Posterior cingulate gyrus (tissue), 11 donors: ENCODE results near the gene IL25.

Source experiments
- DNase-seq, 10 donors: peaks; one replicate each; pipeline versions ENCODE4 v3.0.0 to v3.0.0-alpha.2; 2020 to 2021; ENCODE audit warnings: mixed read lengths in 3 of 10
- intact Hi-C: fragments of 100-400 bp; cut with DNase I; formaldehyde crosslinking; loops from one replicate; pipeline ENCODE4 v1.15.1; 2023

Gene IL25

DNA sequence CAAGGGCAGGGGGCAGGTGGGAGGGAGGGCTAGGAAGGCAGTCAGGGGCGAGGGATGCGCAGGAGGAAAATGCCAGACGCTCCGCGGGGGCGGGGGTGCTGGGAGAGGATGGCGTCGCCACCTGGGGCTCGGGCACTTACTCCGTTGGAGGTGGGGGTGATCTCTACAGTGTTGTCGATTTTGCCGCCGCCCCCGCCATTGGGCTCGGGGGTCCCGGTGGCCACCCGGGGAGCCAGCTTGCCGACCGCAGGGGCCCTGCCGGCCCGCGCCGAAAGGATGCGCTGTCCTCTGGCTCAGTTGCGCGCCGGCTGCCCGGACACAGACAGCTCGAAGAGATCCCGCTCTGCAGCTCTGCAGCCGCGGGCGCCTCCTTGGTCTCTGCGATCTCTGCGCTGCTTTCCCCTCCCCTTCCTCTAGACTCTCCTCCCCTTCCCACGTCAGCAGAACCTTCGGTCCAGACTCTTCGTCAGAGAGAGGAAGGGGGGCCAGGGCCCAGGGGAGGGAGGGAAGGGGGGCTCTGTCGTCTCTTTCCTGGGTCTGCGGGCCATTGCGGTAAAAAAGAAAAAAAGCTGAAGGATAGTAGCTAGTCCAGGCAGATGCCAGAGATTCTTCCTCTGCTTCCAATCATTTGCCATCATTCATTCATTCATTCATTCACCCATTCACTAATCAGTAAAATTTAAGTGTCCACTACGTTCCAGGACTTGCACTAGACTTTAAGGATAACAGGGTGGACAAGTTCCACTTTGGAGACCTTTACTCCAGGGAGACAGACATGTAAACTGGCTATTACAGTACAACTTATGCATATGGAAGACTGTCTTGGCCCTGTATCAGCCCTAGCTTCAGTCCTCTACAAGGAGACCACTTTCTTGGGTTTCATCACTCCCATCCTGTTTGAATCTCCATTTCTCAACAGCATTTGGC is 19.8 kb upstream of the IL25 start, which contains the start of gene SLC22A17:
SLC22A17 (minus strand) TSS at position 382 of the 927 bp plus-strand sequence.
- DNase-seq: peak; percentile 85 to 99 (median 92)
- intact Hi-C loops: loop anchor here (5.0 kb wide), 1 partner anchor 115 kb away; the partner anchor contains the start of gene NGDN

DNA sequence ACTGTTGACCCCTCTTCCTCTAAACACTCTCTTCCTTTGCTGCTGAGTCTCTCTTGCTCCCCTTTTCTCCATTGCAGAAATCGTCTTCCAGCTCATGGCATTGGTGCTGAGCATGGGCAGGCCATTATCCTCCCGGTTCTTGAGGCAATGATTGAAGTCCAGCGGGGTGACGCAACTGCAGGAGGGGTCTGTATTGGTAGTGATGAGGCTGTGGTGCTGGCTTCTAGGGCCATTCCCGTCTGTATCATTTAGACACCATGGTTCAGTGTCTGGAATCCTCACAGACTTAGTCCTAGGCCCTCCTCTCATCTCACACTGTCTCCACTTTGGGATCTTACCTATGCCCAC is 19.2 kb upstream of the IL25 start:
- DNase-seq: no peak
- intact Hi-C loops: loop anchor here (5.0 kb wide), 1 partner anchor 114 kb away; the partner anchor contains the start of gene NGDN

DNA sequence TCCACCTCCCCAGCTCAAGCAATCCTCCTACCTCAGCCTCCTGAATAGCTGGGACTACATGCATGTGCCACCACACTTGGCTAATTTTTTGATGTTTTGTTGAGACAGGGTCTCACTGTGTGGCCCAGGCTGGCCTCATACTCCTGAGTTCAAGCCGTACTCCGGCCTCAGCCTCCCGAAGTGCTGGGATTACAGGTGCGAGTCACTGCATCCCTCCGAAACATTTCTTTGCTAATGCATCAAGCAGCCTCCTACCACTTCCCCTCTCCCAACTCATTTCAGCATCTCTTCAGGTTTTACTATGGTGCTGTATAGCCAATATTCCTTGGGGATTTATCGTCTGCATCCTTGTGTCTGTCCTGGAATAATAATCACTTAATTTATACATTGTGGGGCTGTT is 17.6 kb upstream of the IL25 start:
- DNase-seq: no peak
- intact Hi-C loops: loop anchor here (5.0 kb wide), 1 partner anchor 112 kb away; the partner anchor contains the start of gene NGDN

DNA sequence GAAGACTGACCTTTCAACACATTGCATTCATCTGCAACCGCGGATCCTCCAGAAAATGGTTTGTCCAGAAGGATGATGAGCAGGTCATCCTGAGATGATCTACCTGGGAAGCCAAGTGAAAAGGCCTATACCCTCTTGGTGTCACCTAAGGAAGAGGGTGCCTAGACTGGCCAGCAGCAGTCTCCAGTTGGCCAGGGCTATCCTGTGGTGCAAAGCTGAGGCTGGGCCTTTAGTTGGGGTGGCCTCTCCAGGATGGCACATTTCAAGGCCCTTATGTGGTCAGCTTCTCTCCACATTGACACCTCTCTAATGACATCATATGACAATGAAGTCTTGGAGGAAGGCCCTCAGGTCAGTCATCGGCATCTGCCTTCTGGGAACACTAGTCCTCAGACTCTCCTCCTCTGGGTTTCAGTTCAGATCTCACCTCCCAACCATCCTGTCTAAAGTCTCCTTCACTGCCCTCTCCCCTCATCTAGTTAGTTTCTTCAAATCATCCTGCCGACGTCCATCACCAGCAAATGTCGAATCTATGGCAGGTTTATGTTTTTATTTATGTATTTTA is 16.7 kb upstream of the IL25 start:
- DNase-seq: no peak
- intact Hi-C loops: no loop called here

DNA sequence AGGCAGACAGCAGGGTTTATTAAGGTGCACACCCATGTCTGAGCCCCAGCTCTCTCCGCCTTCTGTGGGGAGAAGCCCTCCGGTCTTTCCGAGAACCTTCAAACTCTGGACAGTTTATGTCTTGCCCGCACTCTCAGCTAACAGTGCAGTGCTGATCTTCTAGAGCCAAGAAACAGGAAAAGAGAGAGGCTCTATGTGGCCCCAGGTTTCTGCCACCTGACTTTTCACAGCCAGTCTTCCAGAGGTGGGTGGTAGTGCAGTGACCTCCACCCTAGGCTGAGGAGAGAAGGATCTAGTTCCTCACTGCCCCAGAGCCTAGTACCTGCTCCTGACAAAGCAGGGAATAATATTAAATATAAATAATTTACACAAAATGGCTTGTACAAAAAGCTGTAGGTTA is 15.9 kb upstream of the IL25 start:
- intact Hi-C loops: no loop called here
- DNase-seq: no peak

DNA sequence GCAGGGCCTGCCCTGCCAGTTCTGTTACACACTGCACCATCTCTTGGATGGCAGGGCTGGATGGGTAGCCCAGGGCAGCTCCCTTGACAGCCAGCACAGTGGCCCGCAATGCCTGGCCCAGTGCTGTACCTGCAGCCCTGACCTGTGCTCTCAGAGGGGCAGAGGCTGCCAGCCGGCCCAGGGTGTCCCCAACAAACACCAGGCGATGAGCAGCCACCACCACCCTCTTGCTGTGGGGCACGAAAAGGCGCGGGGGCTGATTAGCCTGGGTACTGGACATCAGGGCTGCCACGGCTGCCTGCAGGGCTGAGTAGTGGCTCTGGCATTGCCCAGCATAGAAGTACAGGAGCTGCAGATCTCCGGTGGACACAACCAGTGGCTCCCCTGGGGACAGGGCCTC is 15.3 kb upstream of the IL25 start:
- intact Hi-C loops: no loop called here

DNA sequence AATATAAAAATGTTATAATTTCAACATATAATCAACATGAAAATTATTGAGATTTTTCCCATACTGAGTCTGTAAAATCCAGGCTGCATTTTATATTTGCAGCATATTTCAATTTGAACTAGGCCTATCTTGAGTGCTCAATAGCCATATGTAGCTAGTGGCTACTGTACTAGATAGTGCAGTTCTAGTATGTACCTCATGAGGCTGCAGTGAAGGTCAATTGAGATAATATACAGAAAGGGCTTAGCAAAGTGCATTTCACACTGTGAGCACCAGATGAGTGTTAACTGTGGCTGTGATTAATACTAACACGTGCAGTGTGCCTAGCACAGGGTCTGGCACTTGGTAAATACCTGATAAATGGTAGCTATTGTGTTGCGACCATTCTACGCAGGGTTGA is 14.6 kb upstream of the IL25 start:
- intact Hi-C loops: no loop called here
- DNase-seq: no peak

More for the DNA sequence above, 15.3 kb upstream of the IL25 start:
- DNase-seq: no peak

DNA sequence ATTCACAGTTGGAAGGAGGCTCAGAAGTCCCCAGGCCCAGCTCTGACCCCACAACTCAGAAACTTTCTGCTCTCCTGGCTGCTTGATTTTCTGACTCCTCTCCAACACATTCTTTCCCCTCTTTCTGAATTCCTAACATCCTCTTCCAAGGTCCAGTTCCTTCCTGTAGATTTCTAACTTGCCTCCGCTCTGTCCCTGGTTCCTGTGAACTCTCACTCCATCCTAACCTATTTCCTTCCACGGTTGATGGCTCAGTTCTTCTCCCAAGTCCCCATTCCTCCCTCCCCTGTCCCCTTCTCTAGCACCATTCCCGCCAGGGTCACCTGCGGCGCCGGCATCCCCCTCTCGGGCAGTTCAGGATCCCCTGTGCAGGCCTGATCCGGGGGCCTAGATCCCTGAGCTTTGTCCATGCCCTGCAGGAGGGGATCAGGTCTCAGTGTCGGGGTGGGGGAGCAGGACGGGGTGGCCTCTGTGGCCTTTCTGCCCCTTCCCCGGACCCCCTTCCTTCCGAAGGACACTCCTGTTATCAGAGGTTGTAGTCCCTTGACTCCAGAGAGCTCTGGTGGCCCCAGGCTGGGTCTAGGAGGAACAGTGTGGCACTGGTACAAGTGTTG is 13.9 kb upstream of the IL25 start:
- DNase-seq: peak in 1 of 10 donors; percentile 79
- intact Hi-C loops: no loop called here

DNA sequence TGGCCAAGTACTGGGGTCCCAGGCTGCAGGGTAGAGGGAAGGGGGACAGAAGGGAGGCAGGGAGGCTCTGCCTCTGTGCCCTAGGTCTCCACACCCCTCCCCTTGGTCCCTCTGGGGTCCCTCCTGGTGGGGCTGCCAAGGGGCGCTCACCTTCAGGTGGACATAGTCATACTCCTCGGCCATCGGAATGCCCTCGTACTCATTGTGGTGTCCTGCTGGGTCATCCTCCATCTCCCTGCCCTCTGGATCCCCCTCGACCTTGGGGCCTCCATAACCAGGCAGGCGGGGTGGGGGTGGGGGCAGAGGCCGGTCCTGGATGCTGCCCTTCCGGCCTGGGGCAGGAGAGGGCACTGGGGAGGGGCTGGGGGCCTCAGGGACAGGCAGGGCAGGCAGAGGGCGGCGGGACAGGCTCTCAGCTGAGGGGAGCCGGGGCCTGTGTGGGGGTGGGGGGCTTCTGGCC is 13.4 kb upstream of the IL25 start:
- intact Hi-C loops: no loop called here
- DNase-seq: no peak

DNA sequence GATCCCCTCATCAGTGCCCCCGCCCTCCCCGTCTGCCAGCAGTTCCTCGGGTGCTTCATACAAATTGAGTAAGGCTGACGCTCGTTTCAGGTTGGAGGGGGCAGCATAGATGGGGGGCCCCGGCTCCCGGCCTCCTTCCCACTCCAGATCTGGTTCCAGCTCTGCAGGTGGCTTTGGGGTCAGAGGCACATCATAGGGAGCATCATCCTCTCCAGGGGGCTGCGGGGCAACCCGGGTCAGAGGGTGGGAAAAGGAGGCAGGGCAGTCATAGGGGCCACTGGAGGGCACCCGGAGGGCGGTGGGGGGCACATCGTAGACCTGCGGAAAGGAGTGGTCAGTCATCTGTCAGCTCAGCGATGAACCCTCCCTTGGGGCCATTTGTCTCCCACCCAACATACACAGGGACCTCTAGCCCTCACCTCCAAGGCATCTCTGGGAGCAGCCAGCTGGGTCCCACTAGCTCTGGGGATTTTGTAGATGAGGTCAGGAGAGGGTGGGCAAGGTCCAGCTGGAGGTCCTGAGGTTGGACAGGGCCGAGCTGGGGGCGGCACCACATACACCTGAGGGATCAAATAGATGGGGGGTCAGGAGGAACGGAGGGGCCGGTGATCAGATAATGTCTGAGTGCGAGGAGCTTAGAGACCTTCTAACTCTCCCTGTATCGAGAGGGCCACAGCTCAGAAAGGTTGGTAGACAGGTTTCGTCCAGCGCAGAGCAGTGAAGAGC is 12.7 kb upstream of the IL25 start:
- intact Hi-C loops: loop anchor here (2.0 to 5.0 kb wide), 2 partner anchors 19 to 33 kb away; no protein-coding TSS in a partner anchor

DNA sequence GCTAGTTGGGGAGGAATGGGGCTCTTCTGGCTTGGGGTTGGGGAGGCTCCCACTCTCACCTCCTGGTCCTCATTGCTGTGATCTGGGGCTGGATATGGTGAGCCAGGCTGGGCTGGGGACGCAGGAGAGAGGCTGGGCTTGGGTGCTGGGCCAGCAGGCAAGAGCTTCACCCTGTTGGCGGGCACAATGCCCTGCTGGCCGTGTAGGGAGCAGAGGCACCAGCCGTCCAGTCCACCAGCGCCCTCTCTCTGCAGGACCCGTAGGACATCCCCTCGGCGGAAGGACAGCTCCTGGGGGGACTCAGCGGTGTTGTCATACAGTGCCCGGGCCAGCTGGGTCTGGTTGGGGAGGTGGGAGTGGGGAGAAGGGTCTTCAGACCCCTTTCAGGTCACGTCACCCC is 12.1 kb upstream of the IL25 start:
- intact Hi-C loops: loop anchor here (2.0 to 5.0 kb wide), 2 partner anchors 18 to 33 kb away; no protein-coding TSS in a partner anchor
- peak in 9 of 10 donors; percentile 49 to 97 (median 77) for DNase-seq

More for the DNA sequence above, 12.7 kb upstream of the IL25 start:
- DNase-seq: no peak

DNA sequence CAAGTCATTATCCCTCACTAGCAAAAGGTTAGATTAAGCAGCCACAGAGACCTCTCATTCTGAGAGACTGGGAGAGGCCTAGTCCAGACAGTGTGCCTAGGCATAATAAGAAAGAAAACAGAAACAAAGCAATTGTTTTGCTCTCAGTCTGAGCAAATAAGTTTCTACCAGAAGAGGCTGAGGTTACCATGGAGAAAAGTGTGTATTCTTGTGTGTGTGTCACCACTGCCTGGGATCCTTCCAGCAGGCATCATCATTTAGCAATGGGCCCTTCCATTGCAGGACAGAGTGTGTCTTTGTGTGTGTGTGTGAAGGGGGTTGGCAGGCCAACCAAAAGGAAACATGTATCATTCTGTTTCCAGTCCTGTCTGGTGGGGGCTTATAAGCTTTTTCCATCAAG is 11.3 kb upstream of the IL25 start:
- peak in 2 of 10 donors; percentile 47 to 85 for DNase-seq
- intact Hi-C loops: loop anchor here (2.0 to 5.0 kb wide), 2 partner anchors 17 to 34 kb away; no protein-coding TSS in a partner anchor

DNA sequence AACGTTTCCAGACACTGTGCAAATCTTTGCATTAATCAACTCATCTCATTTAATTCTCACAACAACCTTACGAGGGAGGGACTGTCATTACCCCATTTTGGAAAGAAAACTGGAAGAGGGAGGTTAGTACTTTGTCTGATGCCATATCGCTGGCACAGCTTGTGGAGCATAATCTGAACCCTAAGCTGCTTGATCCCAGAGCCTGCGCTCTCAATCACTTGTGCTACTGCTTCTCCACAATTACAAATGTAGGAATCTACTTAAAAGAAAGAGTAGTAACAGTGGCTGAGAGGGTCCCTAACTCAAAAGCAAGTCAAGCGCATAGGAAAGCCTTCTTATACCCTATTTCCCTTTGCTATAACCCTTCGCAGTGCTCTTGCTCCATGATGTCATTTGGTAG is 10.8 kb upstream of the IL25 start:
- intact Hi-C loops: loop anchor here (2.0 to 5.0 kb wide), 2 partner anchors 17 to 34 kb away; no protein-coding TSS in a partner anchor
- no peak for DNase-seq

DNA sequence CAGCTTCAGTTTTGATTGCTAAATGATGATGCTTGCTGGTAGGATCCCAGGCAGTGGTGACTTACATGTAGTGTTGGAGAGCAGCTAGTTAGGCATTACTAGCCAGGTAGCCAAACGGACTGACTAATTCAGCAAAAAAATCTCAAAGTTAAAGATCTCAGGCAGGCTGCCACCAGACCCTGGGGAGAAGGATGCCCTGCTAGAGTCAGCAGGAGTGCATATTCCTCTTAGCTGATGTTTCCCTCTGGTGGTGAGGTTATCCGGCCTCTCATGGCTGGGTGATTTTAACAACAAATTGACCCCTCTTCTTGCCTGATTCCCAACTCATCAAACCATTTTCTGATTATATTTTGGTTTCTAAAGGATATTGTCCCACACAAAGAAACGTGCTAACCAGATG is 10.4 kb upstream of the IL25 start:
- DNase-seq: no peak

DNA sequence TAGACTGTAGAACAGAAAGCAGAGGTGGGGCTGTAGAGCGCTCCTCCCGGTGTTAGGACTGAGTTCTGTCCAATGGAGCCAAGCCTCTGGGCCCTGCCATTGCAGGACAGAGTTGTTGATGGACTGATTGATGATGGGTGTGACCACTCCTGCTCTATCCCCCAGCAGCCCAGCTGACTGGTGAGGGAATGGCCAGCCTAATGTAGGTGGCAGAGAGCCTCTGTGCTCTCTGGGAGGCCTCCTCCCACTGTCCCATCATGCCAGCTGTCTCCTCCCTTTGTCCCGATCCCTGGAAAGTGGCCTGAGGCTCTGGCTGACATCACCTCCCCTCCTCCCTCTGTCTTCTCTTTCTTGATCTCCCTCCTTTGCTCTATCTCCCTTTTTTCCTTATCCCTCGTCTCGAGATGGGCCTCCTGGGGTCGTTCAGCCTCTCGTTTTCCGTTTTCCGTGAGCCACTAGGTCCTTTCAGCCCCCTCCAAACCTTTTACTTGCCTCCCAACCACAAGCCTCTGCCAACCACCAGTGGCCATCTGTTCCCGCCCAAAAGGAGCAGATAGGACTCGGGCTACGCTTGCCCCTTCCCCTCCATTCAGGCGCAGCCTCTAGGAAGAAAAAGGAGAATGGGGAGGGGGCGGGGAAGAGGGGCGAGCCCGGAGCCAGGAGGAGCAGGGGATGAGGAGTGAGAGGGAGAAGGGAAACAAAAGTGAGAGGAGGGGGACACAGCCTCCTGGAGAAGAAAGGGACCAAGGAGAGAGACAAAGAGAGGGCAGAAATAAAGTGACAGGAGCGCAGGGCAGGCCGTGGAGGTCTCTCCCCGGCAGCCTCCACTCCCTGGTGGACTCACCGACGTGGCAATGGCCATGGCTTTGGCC is 8.2 kb upstream of the IL25 start:
- intact Hi-C loops: loop anchor here (5.0 kb wide), 1 partner anchor 37 kb away; no protein-coding TSS in a partner anchor
- DNase-seq: peak in 9 of 10 donors; percentile 38 to 95 (median 74)

More for the DNA sequence above, 10.4 kb upstream of the IL25 start:
- intact Hi-C loops: loop anchor here (5.0 kb wide), 1 partner anchor 35 kb away; no protein-coding TSS in a partner anchor

DNA sequence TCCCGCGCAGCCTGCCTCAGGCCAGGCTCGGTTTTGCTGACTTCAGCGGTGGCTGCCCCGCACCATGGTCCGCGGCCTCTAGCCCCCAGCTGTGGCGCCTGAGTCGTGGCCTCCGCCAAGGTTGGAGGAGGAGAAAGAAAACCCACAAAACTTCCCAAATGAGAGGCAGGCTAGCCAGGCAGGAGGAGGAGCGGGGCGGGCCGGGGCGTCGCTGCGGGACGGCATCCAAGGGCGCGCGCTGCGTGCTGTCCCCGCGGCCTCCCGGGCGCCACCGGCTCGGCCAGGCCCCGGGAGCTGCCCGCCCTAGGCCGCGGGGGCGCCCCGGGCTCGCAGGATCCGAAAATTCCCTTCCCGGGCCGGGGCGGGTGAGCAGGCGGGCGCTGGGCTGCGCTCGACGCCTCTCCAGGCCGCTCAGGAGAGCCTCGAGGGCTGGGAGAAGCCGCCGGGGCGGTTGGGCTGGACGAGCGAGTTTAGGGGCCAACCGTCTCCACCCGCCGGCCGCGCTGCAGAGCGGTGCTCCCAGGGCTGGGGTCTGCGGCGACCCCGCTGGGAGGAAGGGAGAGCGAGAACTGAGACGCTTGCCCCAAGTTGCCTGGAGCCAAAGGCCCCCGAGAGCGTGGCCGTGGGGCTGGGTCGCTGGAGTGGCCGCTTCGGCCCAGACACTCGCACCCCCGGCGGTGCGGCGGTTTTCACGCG is 7.4 kb upstream of the IL25 start, which contains the start of gene EFS:
EFS (minus strand) TSS at position 137 of the 696 bp plus-strand sequence. CDS start 147 bp downstream, outside the sequence.
- intact Hi-C loops: no loop called here
- DNase-seq: peak in 4 of 10 donors; percentile 76 to 91 (median 78)

DNA sequence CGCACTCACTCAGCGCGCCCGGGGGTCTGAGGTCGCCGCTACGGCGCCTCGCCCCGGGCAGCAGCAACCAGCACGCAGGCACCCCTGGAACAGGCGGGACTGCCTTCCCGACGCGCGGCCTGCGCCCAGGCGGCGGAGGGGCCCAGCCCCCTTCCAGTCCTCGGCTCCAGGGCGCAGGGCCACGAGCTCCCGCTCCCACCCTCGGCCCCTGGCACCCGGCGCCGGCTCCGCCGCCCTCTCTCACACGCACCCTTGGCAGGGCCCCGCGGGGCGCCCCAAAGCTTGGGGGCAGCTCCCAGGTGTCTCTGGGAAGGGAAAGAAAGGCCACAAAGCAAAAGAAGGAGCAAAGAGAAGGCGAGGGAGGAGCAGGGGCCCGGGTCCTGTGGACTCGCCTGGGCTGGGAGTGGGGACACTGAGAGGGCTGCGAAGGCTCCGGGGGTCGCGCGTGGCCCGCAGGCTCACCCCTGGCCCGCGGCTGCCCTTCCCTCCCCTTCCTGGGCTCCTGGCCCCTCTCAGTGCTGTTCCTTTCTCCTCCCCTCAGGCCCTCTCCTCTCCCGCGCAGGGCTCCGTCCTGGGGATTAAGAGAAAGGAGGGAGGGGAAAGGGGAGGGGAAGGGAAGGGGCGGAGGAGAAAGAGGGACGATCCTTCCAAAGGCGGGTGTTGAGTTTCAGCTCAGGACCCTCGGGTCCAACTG is 6.7 kb upstream of the IL25 start:
- intact Hi-C loops: loop anchor here (1.0 kb wide), 1 partner anchor 10 kb away; no protein-coding TSS in a partner anchor
- DNase-seq: peak in 5 of 10 donors; percentile 33 to 89 (median 54)
